CD14-positive monocyte (primary cell): ENCODE results near the gene MAX. TPM values are rescaled to one million over a fixed set of nuclear protein-coding genes. Genes with fewer than 3 reads are reported as not detected.
A peak's percentile ranks its signal among the peaks of the same experiment; 100 is the strongest.

Experiments used
- DNase-seq, 3 donors: peaks; one replicate each; pipeline ENCODE4 v3.0.0-alpha.2; 2011 to 2022
- H2AFZ ChIP-seq: 2 replicates; pipeline ENCODE4 v1.6.0; 2012; ENCODE audit warnings: mild to moderate bottlenecking, low read depth, low read length, inconsistent platforms; ENCODE audit not compliant: insufficient read depth, poor library complexity, severe bottlenecking
- H3K27ac ChIP-seq, 2 donors: 1 replicate in 1 of 2; 2 replicates in 1 of 2; pipeline ENCODE4 v1.5.1; 2012 to 2013; ENCODE audit warnings: low read length in 2 of 2, control low read depth in 1 of 2, inconsistent platforms in 1 of 2, low read depth in 1 of 2, mild to moderate bottlenecking in 1 of 2
- H3K27me3 ChIP-seq, 2 donors: one replicate each; pipeline versions ENCODE4 v1.6.0 to v1.6.1; 2011 to 2013; ENCODE audit warnings: low read length in 2 of 2; ENCODE audit not compliant: control insufficient read depth in 2 of 2, insufficient read depth in 2 of 2
- H3K36me3 ChIP-seq, 2 donors: replicated peaks in 1 of 2; 1 replicate in 1 of 2; 2 replicates in 1 of 2; pipeline versions ENCODE4 v1.5.1 to v1.6.1; 2012 to 2013; ENCODE audit warnings: low read length in 2 of 2, control low read depth in 1 of 2, inconsistent platforms in 1 of 2, mild to moderate bottlenecking in 1 of 2; ENCODE audit not compliant: insufficient read depth in 2 of 2, control insufficient read depth in 1 of 2
- H3K4me1 ChIP-seq, 2 donors: 1 replicate in 1 of 2; 2 replicates in 1 of 2; pipeline versions ENCODE4 v1.5.1 to v1.6.1; 2012 to 2013; ENCODE audit warnings: low read length in 2 of 2, control low read depth in 1 of 2, inconsistent platforms in 1 of 2, mild to moderate bottlenecking in 1 of 2, moderate library complexity in 1 of 2; ENCODE audit not compliant: insufficient read depth in 2 of 2, control insufficient read depth in 1 of 2
- H3K4me2 ChIP-seq: replicated peaks from 2 replicates; pipeline ENCODE3; 2012; ENCODE audit warnings: low read length, moderate library complexity, mild to moderate bottlenecking; ENCODE audit not compliant: poor library complexity, severe bottlenecking; ENCODE audit errors: extremely low read depth
- H3K4me3 ChIP-seq, 3 experiments: fragments of 200-600 bp in 1 of 3; sonication (generic) in 1 of 3; replicated peaks in 1 of 3; 1 replicate in 2 of 3; 2 replicates in 1 of 3; pipeline ENCODE4 v1.5.1; 2011 to 2013; ENCODE audit warnings: low read length in 3 of 3, mild to moderate bottlenecking in 3 of 3, control low read depth in 2 of 3, low read depth in 2 of 3, inconsistent platforms in 1 of 3, moderate library complexity in 1 of 3
- H3K79me2 ChIP-seq: 2 replicates; pipeline ENCODE4 v1.6.0; 2012; ENCODE audit warnings: mild to moderate bottlenecking, control low read depth, inconsistent platforms, low read length, moderate library complexity; ENCODE audit not compliant: insufficient read depth
- H3K9ac ChIP-seq: 2 replicates; pipeline ENCODE4 v1.6.0; 2017; ENCODE audit warnings: low read length, mild to moderate bottlenecking; ENCODE audit not compliant: insufficient read depth, poor library complexity, severe bottlenecking
- H3K9me3 ChIP-seq, 2 donors: replicated peaks in 1 of 2; 1 replicate in 1 of 2; 2 replicates in 1 of 2; pipeline versions ENCODE4 v1.5.1 to v1.6.1; 2012 to 2013; ENCODE audit warnings: low read length in 2 of 2, control low read depth in 1 of 2; ENCODE audit not compliant: control insufficient read depth in 1 of 2, insufficient read depth in 1 of 2
- H4K20me1 ChIP-seq: 2 replicates; pipeline ENCODE4 v1.6.0; 2012; ENCODE audit warnings: mild to moderate bottlenecking, low read length, control low read depth, moderate library complexity; ENCODE audit not compliant: insufficient read depth
- H3K27ac Mint-ChIP-seq, 7 donors: one replicate each; pipeline ENCODE4 v1.8.0; 2020; ENCODE audit warnings: mild to moderate bottlenecking in 7 of 7, mixed read lengths in 7 of 7, moderate library complexity in 6 of 7, inconsistent platforms in 2 of 7
- H3K27me3 Mint-ChIP-seq, 3 donors: one replicate each; pipeline ENCODE4 v1.8.0; 2021 to 2022; ENCODE audit warnings: low read depth in 3 of 3, mild to moderate bottlenecking in 3 of 3, mixed read lengths in 3 of 3, moderate library complexity in 3 of 3, inconsistent platforms in 1 of 3
- H3K36me3 Mint-ChIP-seq, 2 donors: one replicate each; pipeline ENCODE4 v1.8.0; 2020; ENCODE audit warnings: mixed read lengths in 2 of 2, inconsistent platforms in 1 of 2, mild to moderate bottlenecking in 1 of 2
- H3K4me1 Mint-ChIP-seq: one replicate; pipeline ENCODE4 v1.8.0; 2020; ENCODE audit warnings: mild to moderate bottlenecking, mixed read lengths
- H3K4me3 Mint-ChIP-seq, 2 donors: one replicate each; pipeline ENCODE4 v1.8.0; 2020; ENCODE audit warnings: mild to moderate bottlenecking in 2 of 2, mixed read lengths in 2 of 2, moderate library complexity in 1 of 2
- H3K9me3 Mint-ChIP-seq, 7 donors: one replicate each; pipeline ENCODE4 v1.8.0; 2020 to 2022; ENCODE audit warnings: mixed read lengths in 7 of 7, mild to moderate bottlenecking in 6 of 7, moderate library complexity in 6 of 7, inconsistent platforms in 2 of 7
- WGBS: methylation state at CpG from one replicate; pipeline ENCODE4 v1.1.5; 2013; ENCODE audit warnings: missing lambda C conversion rate; ENCODE audit not compliant: insufficient coverage; 5-methylcytosine and 5-hydroxymethylcytosine counted together
- intact Hi-C, 2 donors: fragments of 100-400 bp; cut with micrococcal nuclease; formaldehyde crosslinking; loops; one replicate each; pipeline versions ENCODE4 v1.15.0 to v1.15.1; 2023
- polyA plus RNA-seq, 3 donors: library from polyadenylated mRNA; depleted of rRNA in 1 of 3; unstranded in 2 of 3; stranded (reverse) in 1 of 3; fragments of 300-500 nt in 2 of 3; fragments of >200 nt in 1 of 3; fragmentation: Illumina TruSeq in 2 of 3; gene quantifications; 1 replicate in 2 of 3; 2 replicates in 1 of 3; pipeline ENCODE4 v1.2.3, GENCODE V29; 2012 to 2021
- TF ChIP-seq, protein P1 (sequence below): fragments of 200-600 bp; IDR thresholded peaks from one replicate; pipeline ENCODE4 v1.8.0; 2022; ENCODE audit warnings: antibody characterized with exemption, mild to moderate bottlenecking

MAX gene
- polyA plus RNA-seq, 3 donors = 78.2 to 87.0 (median 81.5) TPM

DNA sequence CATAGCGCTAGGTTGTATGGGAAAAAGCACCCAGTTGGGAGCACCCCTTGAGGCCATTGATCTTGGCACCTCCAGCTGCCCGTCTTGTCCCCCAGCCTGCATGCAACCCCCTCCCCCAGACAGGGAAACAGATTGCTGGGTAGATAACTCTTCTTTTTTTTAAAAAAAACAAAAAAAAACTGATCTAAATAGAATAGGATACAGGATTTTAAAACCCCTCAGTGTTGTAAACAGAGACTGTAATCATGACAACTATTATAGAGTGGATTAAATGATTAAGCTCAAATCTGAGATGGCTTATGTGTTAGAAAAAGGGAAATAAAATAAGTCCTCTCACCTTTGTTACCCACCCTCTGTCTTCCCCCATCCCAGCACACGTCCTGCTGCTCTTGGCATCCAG, 48.9 kb downstream of the MAX start:
- Mint-ChIP-seq H3K9me3 (peaks cover 0 to 2% (median 0%) of the 10 kb centered on the region in 7 donors), H3K36me3 (peaks cover 30 to 35% of the 10 kb centered on the region in 2 donors), H3K27me3 (peaks cover 0 to 3% (median 0%) of the 10 kb centered on the region in 3 donors), H3K4me1 (peaks cover 43% of the 10 kb centered on the region), H3K27ac (peak overlapping the region in 1 of 7 donors; percentile 54), H3K4me3 (no peak overlapping the region)
- Histone ChIP-seq H3K79me2 (peaks cover 6% of the 10 kb centered on the region), H3K27me3 (no peaks in the 10 kb centered on the region), H3K36me3 (peaks cover 2 to 39% of the 10 kb centered on the region in 2 donors), H3K4me1 (peaks cover 20 to 23% of the 10 kb centered on the region in 2 donors), H3K27ac (peak overlapping the region in 1 of 2 donors; percentile 63), H3K9me3 (no peaks in the 10 kb centered on the region), H4K20me1 (no peaks in the 10 kb centered on the region), H3K4me2 (no peak overlapping the region), H3K9ac (no peak overlapping the region), H2AFZ (no peak overlapping the region), H3K4me3 (no peak overlapping the region)
- DNase-seq = no peak
- WGBS = no CpG with 5 or more reads among the region's 3 CpGs
- intact Hi-C loops = no loop called here
- TF ChIP-seq, protein P1, sequence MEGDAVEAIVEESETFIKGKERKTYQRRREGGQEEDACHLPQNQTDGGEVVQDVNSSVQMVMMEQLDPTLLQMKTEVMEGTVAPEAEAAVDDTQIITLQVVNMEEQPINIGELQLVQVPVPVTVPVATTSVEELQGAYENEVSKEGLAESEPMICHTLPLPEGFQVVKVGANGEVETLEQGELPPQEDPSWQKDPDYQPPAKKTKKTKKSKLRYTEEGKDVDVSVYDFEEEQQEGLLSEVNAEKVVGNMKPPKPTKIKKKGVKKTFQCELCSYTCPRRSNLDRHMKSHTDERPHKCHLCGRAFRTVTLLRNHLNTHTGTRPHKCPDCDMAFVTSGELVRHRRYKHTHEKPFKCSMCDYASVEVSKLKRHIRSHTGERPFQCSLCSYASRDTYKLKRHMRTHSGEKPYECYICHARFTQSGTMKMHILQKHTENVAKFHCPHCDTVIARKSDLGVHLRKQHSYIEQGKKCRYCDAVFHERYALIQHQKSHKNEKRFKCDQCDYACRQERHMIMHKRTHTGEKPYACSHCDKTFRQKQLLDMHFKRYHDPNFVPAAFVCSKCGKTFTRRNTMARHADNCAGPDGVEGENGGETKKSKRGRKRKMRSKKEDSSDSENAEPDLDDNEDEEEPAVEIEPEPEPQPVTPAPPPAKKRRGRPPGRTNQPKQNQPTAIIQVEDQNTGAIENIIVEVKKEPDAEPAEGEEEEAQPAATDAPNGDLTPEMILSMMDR = no peak

DNA sequence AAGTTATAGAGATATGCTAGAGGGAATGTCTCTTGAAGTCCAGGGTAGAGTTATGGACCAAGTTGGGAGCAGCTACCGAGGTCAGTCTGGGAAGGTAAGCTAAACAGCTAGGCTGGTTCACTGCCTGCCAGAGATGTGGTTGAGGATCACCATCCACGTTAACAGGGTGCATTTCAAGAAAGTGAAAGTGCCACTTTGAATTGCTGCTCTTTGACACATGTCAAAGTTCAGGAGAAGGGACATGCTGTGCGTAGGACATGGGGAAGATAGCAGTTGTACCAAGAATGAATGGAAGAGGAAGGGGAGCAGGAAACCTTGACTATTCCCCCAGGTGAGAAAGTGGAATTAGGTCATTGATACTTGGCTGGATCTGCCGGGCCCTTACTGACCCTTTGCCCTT, 49.5 kb downstream of the MAX start:
- H3K4me3 ChIP-seq = no peak overlapping the region
- peaks cover 26 to 30% of the 10 kb centered on the region in 2 donors for H3K4me1 ChIP-seq
- no peak overlapping the region for H2AFZ ChIP-seq
- H3K9ac ChIP-seq = no peak overlapping the region
- no peaks in the 10 kb centered on the region for H3K27me3 ChIP-seq
- peaks cover 0 to 33% of the 10 kb centered on the region in 2 donors for H3K36me3 ChIP-seq
- intact Hi-C loops = no loop called here
- DNase-seq = no peak
- peak overlapping the region in 1 of 2 donors; percentile 63 for H3K27ac ChIP-seq
- no peak overlapping the region for H3K4me2 ChIP-seq
- no peaks in the 10 kb centered on the region for H3K9me3 ChIP-seq
- H3K36me3 Mint-ChIP-seq = peaks cover 24 to 29% of the 10 kb centered on the region in 2 donors
- TF ChIP-seq, protein P1 = no peak
- peaks cover 49% of the 10 kb centered on the region for H3K4me1 Mint-ChIP-seq
- H3K9me3 Mint-ChIP-seq = peaks cover 0 to 2% (median 0%) of the 10 kb centered on the region in 7 donors
- 71% methylated on average over 4 of the region's 4 CpGs for WGBS
- peak overlapping the region in 3 of 7 donors; percentile 7 to 65 (median 47) for H3K27ac Mint-ChIP-seq
- H3K79me2 ChIP-seq = peaks cover 6% of the 10 kb centered on the region
- H4K20me1 ChIP-seq = no peaks in the 10 kb centered on the region
- H3K4me3 Mint-ChIP-seq = no peak overlapping the region
- H3K27me3 Mint-ChIP-seq = peaks cover 0 to 3% (median 0%) of the 10 kb centered on the region in 3 donors
